Measurements from ENCODE around the gene KIF5B.
"Not testable (repeated sequence)": the region's sequence is repeated elsewhere in the genome, so short reads cannot be mapped to it uniquely, and the experiment has no call there.

Gene KIF5B

DNA sequence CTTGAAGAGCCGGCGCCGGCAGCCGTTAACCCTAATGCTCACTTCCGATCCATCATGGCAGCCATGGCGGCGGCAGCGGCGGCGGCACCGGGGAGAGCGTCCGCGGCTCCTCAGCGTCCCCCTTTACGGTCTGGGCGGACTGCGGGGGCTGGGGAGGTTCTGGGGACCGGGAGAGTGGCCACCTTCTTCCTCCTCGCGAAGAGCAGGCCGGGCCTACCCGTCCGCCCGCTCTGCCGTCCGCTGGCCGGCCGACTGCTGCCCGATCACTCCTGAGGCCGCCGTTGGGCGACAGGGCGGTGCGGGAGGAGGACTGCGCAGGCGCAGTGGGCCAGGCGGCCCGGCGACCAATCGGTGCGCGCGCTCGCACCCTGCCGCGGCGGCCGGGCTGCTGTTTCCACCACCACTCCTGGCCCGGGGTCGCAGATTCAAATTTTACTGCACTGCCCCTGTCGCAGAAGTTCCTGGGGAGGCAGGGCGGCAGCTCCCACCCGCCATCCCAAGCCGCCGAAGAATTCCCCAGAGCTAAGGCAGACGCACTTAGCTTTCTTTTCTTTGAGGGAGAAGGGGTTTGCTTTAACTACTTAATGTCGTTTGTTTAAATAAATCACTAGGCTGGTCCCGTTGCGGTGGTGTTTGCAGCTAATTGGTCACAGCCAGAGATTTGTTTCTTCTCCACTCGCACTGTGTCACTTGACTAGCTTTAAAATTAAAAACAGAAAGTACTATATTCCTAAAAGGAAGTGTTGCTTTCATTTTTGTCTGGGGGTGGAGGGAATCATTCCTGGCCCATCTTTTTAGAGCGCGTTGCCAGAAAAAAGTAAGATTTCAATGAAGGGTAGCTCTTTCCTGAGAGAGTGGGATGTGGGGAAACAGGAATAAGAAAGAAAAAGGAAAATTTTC is at the start of gene KIF5B:
KIF5B (minus strand) TSS at position 290 of the 900 bp plus-strand sequence. CDS start 452 bp downstream, outside the sequence.
- peak; percentile 62 to 84 for DNase-seq (ENCODE audit: low read depth in 2 of 2)

DNA sequence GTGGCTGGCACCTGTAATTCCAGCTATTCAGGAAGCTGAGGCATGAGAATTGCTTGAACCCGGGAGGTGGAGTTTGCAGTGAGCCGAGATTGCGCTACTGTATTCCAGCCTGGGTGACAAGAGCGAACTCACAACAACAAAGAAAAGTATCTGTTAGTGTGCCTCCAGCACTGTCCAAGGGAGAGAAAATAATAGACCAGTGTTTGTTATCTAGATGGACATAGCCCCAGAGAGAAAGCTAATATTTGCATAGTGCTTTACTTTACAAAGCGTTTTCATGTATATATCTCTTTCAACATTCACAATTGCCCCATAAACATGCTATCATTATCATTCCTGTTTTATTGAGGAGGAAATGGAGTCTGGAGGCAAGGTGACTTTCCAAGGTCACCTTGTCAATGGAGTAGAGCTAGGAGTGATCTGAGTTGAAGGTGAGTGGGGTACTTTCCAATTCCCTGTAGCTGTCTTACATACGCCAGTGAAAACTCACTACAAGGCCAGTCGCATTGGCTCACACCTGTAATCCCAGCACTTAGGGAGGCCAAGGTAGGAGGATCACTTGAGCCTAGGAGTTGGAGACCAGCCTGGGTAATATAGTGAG is 49.7 kb upstream of the KIF5B start:
- DNase-seq (ENCODE audit: low read depth in 2 of 2), result no peak

DNA sequence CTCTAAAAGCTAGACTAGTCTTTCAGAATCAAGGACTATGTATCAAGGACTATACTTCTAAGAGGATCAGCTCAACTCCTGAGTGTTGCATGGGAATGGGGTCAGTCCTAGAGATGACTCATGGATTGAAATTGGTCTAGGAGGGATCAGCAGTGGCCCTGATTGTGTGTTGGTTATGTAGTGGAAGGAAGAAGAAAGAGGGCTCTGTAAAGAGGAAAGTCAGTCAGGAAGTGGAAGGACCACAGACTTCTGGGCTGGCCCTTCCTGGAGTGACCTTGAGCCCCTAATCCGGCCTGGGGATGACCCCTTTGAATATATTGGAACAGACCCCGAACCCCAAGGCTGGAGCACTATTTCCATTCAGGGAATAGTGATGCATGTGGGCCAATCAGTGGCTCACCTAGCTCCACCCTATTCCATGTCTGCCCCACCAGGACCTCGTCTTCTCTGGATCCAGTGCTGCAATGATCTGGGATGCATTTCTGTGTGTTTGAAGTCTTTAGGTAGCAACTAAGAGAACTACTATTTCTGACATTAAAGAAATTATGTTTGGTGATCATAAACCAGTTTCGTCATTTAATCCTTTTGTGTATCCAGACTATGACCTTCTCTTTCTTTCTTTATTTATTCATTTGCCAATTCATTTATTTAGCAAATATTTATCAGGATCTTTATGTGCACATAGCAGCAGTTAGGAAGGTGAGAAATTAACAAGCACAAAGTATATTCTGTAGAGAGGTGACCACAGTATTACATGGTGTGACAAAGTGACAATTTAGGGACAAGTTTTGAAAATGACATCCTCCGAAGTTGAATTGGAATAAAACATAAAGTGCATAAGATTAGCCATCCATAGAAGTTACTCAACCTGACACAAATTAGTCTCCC is 48.6 kb upstream of the KIF5B start:
- DNase-seq (ENCODE audit: low read depth in 2 of 2), result no peak

DNA sequence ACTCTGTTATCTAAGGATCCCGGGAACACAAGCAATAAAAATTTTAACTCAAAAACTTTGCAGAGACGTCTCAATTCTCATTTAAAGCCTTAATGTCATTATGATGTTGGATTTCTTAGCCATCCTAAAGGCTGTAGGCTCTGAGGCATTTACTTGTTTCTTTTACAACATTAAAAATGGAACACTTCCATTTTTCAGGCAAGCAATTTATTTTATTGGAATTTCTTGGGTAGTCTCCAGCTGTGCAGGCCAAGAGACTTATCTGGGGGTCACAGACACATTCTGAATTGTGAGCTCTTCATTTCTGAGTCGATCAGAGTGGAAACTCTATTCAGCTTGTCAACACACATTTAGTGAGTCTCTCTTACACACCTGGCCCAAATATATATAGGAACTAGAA is 48.0 kb upstream of the KIF5B start:
- DNase-seq (ENCODE audit: low read depth in 2 of 2), result no peak

DNA sequence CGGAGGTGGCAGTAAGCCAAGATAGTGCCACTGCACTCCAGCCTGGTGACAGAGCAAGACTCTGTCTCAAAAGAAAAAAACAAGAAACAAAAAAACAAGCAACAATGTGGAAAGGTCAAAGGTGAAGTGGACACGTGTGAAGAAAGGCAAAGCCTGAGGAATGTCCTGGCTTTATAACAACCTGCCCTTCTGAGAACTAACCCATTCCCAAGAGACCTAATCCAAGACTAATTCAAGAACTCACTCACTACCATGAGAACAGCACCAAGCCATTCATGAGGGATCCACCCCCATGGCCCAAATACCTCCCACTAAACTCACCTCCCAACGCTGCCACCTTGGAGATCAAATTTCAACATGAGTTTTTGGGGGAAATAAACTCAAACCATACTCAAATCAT is 47.5 kb upstream of the KIF5B start:
- DNase-seq (ENCODE audit: low read depth in 2 of 2), result no peak

DNA sequence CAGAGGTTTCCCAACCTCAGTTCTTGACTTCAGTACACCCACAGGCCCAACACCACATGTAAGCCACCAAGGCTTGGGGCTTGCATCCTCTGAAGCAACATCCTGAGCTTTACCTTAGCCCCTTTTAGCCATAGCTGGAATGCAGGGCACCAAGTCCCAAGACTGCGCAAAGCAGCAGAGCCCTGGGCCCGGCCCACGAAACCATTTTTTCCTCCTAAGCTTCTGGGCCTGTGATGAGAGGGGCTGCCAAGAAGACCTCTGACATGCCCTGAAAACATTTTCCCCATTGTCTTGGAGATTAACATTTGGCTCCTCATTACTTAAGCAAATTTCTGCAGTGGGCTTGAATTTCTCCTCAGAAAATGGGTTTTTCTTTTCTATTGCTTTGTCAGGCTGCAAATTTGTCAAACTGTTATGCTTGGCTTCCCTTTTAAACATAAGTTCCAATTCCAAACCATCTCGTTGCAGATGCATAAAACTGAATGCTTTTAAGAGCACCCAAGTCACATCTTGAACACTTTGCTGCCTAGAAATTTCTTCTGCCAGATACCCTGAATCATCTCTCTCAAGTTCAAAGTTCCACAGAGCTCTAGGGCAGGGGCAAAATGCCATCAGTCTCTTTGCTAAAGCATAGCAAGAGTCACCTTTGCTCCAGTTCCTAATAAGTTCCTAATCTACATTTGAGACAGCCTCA is 42.5 kb upstream of the KIF5B start:
- DNase-seq (ENCODE audit: low read depth in 2 of 2), result not testable (repeated sequence)

DNA sequence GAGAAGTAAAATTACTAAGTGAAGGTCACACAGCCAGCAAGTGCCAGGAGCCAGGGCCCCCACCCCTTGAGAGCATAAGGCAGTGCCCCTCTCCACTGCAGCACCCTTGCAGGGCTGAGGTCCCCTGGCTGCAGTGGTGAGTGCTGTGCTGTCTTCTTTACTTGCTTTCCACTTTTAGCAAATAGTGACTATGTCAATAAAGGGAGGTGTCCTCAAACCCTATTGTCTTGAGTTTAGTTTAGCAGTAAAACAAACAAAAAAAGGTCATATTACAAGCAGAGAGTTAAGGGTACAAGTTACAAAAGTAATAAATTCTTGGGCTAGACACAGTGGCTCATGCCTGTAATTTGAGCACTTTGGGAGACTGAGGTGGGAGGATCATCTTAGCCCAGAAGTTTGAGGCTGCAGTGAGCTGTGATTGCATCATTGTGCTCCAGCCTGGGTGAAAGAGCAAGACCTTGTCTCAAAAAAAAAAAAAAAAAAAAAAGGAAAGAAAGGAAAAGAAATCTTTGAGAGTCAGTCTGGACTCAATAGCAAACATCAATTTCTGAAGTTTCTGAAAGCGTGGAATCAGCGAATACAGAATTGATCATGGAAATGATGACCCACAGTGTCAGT is 39.0 kb upstream of the KIF5B start:
- DNase-seq (ENCODE audit: low read depth in 2 of 2), result no peak

DNA sequence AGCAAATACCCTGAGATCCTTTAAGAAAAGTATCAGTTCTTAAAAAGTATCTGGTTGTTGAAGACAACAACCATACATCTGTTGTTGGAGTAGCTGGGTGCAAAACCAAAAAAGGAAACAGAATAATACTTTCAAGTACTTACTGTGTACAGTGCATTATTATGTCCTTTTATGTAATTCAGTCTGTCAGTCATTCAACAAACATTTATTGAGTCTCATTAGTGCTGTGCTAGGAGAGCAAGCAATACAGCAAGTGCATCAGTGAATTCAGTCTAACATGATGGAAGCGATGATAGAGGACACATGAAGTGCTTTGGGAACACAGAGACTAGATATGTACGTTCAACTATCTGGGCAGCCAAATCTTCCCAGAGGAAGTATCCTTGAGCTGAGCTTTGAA is 37.4 kb upstream of the KIF5B start:
- DNase-seq (ENCODE audit: low read depth in 2 of 2), result no peak

DNA sequence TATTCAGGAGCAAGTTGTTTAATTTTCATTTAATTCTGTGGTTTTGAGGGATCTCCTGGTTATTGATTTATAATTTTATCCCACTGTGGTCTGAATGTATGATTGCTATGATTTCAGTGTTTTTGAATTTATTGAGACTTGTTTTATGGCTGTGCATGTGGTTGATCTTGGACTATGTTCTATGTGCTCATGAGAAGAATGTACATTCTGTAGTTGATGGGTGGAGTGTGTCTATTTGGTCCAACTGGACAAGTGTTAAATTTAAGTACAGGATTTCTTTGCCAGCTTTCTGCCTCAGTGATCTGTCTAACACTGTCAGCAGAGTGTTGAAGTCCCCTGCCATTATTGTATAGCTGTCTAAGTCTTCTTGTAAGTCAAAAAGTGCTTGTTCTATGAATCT is 34.8 kb upstream of the KIF5B start:
- no peak for DNase-seq (ENCODE audit: low read depth in 2 of 2)

DNA sequence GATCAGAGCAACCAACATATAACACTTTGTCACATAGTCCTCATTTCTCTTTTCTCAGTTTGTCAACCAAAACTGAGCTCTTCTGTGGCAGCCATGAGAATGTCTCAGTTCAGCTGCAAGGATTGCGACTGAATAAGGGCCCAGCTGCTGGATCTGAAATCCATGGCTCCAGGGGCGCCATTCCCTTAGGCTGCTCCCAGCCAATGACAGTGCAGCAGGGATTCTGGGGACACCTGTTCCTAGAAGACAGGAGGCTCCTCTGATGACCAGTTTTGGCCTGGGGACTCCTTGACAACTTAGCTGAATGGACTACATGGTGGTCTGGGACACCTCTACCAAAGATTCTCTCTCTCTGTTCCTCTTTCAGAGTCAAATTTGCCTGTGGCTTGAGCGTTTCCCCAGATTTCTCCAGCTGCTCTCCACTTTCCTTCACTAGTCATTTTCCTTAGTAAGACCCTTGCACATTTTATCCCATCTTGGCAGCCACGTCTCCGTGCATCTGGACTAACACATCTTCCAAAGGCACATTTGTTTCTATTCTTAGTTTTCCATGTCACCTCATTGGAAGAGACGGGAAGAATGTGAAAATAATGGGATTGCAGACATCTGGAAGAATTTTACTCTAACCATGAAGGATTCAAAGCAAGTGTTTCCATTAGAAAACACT is 28.1 kb upstream of the KIF5B start:
- no peak for DNase-seq (ENCODE audit: low read depth in 2 of 2)

DNA sequence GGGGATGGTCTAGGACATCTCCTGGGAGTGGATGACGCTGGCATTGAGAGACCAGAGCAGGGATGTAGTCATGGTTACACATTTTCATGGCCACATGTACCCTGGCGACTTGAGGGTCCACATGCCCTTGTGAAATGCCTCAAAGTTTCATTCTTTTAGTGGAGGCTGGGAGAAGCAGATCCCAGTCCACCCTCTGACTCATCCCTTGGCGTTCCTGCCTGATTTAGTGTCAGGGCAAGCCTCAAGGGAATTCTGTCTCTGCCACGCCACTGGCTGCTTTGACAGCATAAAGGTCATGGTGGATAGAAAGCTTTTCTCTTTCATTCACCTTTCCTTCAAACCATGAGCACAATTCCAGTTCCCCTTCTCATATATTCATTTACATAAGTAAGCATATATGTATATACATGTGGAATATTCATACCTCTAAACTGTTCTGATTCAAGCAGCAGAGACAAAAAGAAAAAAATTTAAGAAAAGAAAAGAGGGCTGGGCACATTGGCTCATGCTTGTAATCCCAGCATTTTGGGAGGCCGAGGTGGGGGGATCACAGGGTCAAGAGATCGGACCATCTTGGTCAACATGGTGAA is 21.8 kb upstream of the KIF5B start:
- no peak for DNase-seq (ENCODE audit: low read depth in 2 of 2)

DNA sequence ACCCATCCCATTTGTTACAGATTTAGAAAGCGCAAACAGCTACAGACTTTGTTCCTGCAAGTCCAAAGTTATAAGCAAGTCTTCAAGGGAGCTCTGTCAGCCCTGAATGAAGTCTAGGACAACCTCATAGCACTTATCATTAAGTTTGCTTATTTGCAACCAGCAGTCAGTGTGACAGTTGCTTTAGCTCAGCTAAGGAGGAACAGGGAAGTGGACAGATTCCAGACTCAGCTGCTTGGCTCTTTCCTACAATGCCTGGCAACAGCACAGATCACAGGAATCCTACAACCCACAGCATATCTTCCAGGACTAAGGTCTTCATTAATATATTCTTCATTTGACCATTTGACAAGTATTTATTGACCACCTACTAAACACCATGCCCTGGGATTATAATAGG is 17.4 kb upstream of the KIF5B start:
- DNase-seq (ENCODE audit: low read depth in 2 of 2), result no peak

DNA sequence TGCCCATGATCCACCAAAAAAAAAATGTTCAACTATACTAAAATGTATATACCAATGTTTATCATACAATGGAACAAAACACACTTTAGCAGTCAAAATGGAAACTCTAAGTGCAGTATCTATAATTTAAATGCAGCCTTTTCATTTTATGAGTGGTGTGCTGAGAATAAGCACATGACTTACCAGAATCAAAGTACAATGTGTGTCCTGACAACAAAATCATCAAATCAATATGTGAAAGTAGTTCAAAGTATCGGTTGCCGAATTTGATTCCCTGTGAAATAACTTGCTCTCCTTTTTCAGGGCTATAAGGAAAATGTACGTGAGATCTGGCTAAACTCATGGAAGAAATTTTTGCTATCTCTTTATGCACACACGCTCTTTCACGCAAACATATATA is 16.9 kb upstream of the KIF5B start:
- DNase-seq (ENCODE audit: low read depth in 2 of 2), result no peak

DNA sequence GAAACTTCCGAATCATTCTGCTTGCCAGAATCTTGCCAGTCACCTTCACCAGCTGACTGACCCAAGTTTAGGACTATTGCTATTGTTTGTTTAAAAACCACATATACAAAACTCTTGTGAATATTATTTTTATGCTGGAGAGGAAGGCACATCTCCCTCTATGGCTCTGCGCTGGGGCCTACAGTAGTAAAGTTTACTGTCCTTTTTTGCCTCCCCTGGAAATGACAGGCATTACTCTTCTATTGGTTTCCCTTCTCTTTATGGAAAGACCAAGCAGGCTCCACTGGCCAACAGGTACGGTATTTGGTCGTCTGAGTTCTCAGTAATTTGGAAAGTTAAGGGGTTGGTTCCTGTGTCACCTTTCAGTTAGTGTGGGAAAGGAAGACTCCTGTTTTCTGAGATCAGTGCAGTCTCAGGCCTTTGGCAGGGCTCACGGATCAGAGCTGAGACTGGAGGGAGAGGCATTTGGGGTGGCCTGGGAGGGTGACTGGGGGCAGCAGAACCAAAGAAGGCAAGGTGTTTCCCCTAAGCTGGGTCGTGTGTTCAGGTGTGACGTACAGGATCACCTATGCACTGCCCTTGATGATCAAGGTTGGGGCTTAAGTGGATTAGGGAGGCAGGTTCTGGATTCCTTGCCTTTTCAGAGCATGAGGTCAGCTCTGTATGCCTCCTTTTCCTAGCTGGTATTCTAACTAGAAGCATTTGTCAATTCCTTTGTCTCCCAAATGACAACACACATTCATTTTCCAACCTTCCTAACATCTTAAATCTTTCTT is 16.0 kb upstream of the KIF5B start:
- DNase-seq (ENCODE audit: low read depth in 2 of 2), result no peak

DNA sequence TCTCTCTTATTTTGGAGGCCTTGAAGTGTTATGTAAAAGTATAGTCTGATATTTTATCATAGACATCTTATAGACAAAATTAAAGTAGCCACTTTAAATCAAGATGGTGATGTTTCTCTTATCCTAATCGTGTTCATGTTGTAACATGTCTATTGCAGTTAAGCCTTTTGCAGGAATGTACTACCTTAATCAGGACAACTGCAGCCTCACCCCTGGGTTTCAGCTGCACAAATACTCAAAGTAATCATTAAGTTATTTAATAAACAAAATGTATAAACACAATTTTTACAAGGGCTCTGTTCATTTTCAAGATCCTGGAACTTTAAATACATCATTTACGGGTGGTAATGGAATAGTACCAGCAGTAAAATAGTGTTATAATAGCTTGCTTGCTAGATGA is 14.4 kb upstream of the KIF5B start:
- no peak for DNase-seq (ENCODE audit: low read depth in 2 of 2)

DNA sequence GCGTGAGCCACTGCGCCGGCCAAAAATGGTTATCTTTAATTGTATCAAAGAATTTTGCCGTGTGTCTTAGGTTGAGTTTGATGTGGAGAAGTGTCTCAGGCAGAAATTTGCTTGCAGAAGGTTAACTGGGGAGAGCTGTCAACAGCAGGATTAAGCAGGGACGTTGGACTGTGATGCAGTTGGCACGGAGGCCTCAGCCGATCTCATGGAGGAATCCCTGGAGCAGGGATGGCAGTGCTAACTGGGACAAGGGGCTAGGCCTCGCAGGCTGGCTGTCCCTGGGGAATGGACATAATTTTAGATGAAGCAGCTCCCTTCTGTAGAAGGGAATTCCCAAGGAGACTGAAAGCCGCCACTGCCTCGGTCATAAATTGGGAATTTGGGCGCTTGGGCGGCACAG is 12.3 kb upstream of the KIF5B start:
- no peak for DNase-seq (ENCODE audit: low read depth in 2 of 2)

DNA sequence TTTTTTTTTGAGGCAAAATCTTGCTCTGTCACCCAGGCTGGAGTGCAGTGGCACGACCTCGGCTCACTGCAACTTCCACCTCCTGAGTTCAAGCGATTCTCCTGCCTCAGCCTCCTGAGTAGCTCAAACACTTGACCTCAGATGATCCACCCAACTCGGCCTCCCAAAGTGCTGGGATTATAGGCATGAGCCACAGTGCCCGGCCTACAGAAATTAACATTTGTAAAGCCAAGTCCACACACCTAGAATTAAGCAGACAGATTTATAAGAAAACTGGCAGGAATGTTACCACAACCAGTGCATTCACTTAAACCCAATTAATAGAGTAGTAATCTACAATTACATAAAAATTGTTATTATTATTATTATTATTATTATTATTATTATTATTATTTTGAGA is 11.7 kb upstream of the KIF5B start:
- not testable (repeated sequence) for DNase-seq (ENCODE audit: low read depth in 2 of 2)

DNA sequence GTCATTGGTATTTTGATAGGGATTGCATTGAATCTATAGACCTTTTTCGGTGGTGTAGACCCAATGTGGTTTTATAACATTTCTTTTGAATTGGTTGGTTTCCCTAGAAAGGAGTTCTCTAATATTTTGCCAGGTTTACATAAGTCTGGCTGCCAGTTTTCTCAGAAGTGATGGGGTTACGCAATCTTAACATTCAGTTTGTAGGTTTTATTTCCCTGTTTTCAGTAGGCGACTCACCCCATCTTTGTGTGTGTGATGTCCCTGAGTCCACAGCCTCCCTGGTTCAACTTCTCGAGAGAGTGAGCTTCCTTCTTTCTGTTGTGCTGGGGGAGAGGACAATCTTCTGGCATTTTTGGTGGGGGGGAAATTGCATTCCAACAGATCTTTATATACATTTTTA is 9.6 kb upstream of the KIF5B start:
- DNase-seq (ENCODE audit: low read depth in 2 of 2), result no peak

DNA sequence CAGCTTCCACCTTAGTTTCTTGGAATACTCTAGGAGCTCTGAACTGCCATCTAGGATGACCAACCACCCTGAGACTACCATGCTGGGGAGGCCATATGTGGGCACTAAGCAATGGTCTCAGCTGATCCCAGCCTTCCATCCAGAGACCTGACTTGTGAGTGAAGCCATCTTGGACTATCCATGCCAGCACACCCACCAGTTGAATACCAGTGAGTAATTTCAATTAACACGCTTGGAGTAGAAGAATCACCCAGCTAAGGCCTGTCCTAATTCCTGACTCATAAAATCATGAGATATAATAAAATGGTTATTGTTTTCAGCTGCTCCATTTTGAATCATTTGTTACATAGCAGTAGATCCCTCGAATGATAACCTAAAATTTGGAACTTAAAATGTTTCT is 5.2 kb upstream of the KIF5B start:
- DNase-seq (ENCODE audit: low read depth in 2 of 2), result no peak

DNA sequence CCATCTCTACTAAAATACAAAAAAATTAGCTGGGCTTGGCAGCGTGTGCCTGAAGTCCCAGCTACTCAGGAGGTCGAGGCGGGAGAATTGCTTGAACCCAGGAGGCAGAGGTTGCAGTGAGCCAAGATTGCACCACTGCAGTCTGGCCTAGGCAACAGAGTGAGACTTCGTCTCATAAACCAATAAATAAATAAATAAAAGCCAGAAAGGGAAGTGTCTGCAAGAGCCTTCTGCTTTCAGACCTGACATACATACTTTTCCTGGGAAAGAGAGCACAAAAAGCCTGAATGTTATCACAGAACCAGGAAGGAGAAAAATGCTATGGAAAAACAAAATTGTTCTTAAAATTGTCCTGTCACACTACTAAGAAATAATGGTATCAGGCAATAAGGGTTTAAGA is 4.1 kb upstream of the KIF5B start:
- DNase-seq (ENCODE audit: low read depth in 2 of 2), result no peak
